Suprapubic skin (tissue), 3 donors: Measurements from ENCODE around the gene P3R3URF.

ENCODE experiments used
- POLR2AphosphoS5 ChIP-seq, 3 donors: sonication (generic); formaldehyde crosslinking; IDR thresholded peaks; one replicate each; pipeline ENCODE4 v1.6.1; 2017; ENCODE audit warnings: antibody characterized with exemption in 3 of 3
- TF ChIP-seq, protein P1 (sequence below), 2 donors: fragments of 200-600 bp in 1 of 2; fragments of 450-650 bp in 1 of 2; sonication (generic) in 1 of 2; IDR thresholded peaks; one replicate each; pipeline ENCODE4 v1.5.1; 2016 to 2019; ENCODE audit warnings: antibody characterized with exemption in 2 of 2, mild to moderate bottlenecking in 1 of 2, moderate library complexity in 1 of 2

DNA sequence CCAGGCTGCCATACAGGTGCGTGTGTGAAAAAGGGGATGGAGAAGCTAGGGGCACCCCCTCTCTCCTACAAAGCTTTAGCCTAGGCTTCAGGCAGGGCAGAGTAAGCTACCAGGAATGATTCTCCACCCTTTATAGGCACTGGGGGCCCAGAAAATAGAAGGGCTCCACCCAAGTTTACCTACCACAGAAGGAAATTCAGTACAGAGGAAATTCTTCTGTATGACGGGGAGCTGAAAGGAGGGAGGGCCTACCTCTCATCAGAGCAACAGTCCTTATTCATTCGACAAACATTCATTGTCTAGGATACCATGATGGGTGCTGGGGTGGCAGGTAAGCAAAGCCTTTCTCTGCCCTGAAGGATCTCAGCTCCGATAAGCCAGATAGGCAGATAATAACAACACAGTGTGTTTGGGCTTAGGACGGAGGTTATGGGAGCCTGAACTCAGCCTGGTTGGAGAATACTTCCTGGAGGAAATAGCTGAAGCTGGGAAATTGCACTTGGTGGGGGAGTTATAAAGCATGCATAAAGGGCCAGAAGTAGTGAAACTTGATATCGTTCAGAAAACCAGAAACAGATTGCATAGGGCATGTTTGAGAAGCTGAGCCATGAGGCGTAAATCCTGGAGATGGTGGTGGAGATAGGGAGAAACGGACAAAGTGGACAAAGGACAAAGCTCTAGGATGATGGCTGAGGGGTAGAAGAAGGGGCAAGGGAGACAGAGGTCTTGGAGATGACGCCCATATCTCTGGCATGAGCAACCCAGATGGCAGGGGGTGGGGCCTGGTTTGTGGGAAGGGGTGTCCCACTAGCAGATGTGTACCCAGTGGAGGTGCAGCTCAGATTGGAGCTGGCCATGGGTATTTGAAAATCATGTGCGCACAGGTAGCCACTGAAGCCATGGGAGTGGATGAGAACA, 5.3 kb upstream of the P3R3URF start:
- TF ChIP-seq, protein P1, sequence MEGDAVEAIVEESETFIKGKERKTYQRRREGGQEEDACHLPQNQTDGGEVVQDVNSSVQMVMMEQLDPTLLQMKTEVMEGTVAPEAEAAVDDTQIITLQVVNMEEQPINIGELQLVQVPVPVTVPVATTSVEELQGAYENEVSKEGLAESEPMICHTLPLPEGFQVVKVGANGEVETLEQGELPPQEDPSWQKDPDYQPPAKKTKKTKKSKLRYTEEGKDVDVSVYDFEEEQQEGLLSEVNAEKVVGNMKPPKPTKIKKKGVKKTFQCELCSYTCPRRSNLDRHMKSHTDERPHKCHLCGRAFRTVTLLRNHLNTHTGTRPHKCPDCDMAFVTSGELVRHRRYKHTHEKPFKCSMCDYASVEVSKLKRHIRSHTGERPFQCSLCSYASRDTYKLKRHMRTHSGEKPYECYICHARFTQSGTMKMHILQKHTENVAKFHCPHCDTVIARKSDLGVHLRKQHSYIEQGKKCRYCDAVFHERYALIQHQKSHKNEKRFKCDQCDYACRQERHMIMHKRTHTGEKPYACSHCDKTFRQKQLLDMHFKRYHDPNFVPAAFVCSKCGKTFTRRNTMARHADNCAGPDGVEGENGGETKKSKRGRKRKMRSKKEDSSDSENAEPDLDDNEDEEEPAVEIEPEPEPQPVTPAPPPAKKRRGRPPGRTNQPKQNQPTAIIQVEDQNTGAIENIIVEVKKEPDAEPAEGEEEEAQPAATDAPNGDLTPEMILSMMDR (IDR thresholded peaks at IDR 0.05), result no peak
- no peak for TF ChIP-seq POLR2AphosphoS5 (IDR thresholded peaks at IDR 0.05)
